Astrocyte (in vitro differentiated cells and primary cell): Measurements from ENCODE around the gene PTPRZ1. TPM values are rescaled to one million over a fixed set of nuclear protein-coding genes. Genes with fewer than 3 reads are reported as not detected.

Source experiments
- DNase-seq: peaks from one replicate; pipeline ENCODE4 v3.0.0-alpha.2; 2010; ENCODE audit warnings: low read depth
- FAIRE-seq: peaks from 2 replicates; lab custom pipeline; 2011; peaks lifted over from hg19 to GRCh38; lab: Jason Lieb, UNC
- H2AFZ ChIP-seq: 2 replicates; pipeline ENCODE4 v1.6.0; 2012; ENCODE audit warnings: low read depth, low read length, inconsistent platforms
- H3K27ac ChIP-seq: 2 replicates; pipeline ENCODE4 v1.5.1; 2011; ENCODE audit warnings: low read depth, low read length, inconsistent platforms
- H3K27me3 ChIP-seq: 2 replicates; pipeline ENCODE4 v1.6.0; 2011; ENCODE audit warnings: low read length, inconsistent platforms; ENCODE audit not compliant: insufficient read depth
- H3K36me3 ChIP-seq: 2 replicates; pipeline ENCODE4 v1.5.1; 2011; ENCODE audit warnings: low read length, inconsistent platforms; ENCODE audit not compliant: insufficient read depth
- H3K4me1 ChIP-seq: 2 replicates; pipeline ENCODE4 v1.5.1; 2011; ENCODE audit warnings: low read length, inconsistent platforms; ENCODE audit not compliant: insufficient read depth
- H3K4me2 ChIP-seq: 2 replicates; pipeline ENCODE4 v1.6.0; 2012; ENCODE audit warnings: low read length, inconsistent platforms
- H3K4me3 ChIP-seq: 2 replicates; pipeline ENCODE4 v1.5.1; 2011; ENCODE audit warnings: low read depth, mild to moderate bottlenecking, low read length, inconsistent platforms; ENCODE audit not compliant: insufficient read depth
- H3K79me2 ChIP-seq: 2 replicates; pipeline ENCODE4 v1.6.0; 2012; ENCODE audit warnings: mild to moderate bottlenecking, low read length, inconsistent platforms; ENCODE audit not compliant: insufficient read depth
- H3K9ac ChIP-seq: 2 replicates; pipeline ENCODE4 v1.6.0; 2012; ENCODE audit warnings: mild to moderate bottlenecking, low read length, inconsistent platforms
- H3K9me3 ChIP-seq: 2 replicates; pipeline ENCODE4 v1.5.1; 2012; ENCODE audit warnings: low read depth, mild to moderate bottlenecking, low read length, inconsistent platforms; ENCODE audit not compliant: insufficient read depth
- H4K20me1 ChIP-seq: 2 replicates; pipeline ENCODE4 v1.6.0; 2012; ENCODE audit warnings: low read length, inconsistent platforms; ENCODE audit not compliant: insufficient read depth
- H3K27ac Mint-ChIP-seq: one replicate; pipeline ENCODE4 v1.8.0; 2021; ENCODE audit warnings: mild to moderate bottlenecking, mixed read lengths; ENCODE audit not compliant: unreplicated experiment
- H3K27me3 Mint-ChIP-seq: one replicate; pipeline ENCODE4 v1.8.0; 2021; ENCODE audit warnings: low read depth, mixed read lengths; ENCODE audit not compliant: unreplicated experiment
- H3K36me3 Mint-ChIP-seq: one replicate; pipeline ENCODE4 v1.8.0; 2021; ENCODE audit warnings: low read depth, mixed read lengths; ENCODE audit not compliant: unreplicated experiment
- H3K4me1 Mint-ChIP-seq: one replicate; pipeline ENCODE4 v1.8.0; 2021; ENCODE audit warnings: low read depth, mixed read lengths; ENCODE audit not compliant: unreplicated experiment
- H3K4me3 Mint-ChIP-seq: one replicate; pipeline ENCODE4 v1.8.0; 2021; ENCODE audit warnings: mild to moderate bottlenecking, moderate library complexity, mixed read lengths; ENCODE audit not compliant: unreplicated experiment
- H3K9me3 Mint-ChIP-seq: one replicate; pipeline ENCODE4 v1.8.0; 2021; ENCODE audit warnings: mild to moderate bottlenecking, mixed read lengths; ENCODE audit not compliant: unreplicated experiment
- CTCF ChIP-seq: IDR thresholded peaks from 2 replicates; pipeline ENCODE4 v1.5.1; 2011; ENCODE audit warnings: low read depth, mild to moderate bottlenecking, inconsistent platforms, low read length, moderate library complexity; ENCODE audit not compliant: insufficient read depth
- EZH2 ChIP-seq: IDR thresholded peaks from 2 replicates; pipeline ENCODE4 v1.6.1; 2012; ENCODE audit warnings: mild to moderate bottlenecking, low read length, inconsistent platforms; ENCODE audit not compliant: insufficient read depth
- total RNA-seq: library from RNA; stranded (reverse); gene quantifications from 2 replicates; pipeline ENCODE4 v1.2.1, GENCODE V29; 2021

PTPRZ1 gene
- total RNA-seq, 1 donor from 2014 or later, result 1.6 TPM

- no peaks in the 10 kb centered on the region for H3K36me3 ChIP-seq
- no peak overlapping the region for H3K4me3 ChIP-seq
- DNase-seq (no peak), FAIRE-seq (no peak)
- no peak overlapping the region for H3K9ac ChIP-seq
- no peaks in the 10 kb centered on the region for H3K9me3 Mint-ChIP-seq
- H3K4me1 Mint-ChIP-seq, result no peaks in the 10 kb centered on the region
- no peaks in the 10 kb centered on the region for H3K27me3 ChIP-seq
- no peaks in the 10 kb centered on the region for H3K9me3 ChIP-seq
- H3K4me1 ChIP-seq, result no peaks in the 10 kb centered on the region
- H3K79me2 ChIP-seq, result no peaks in the 10 kb centered on the region
- H3K27me3 Mint-ChIP-seq, result no peaks in the 10 kb centered on the region
- H2AFZ ChIP-seq, result no peak overlapping the region
- H3K36me3 Mint-ChIP-seq, result no peaks in the 10 kb centered on the region
- no peak overlapping the region for H3K4me2 ChIP-seq
- H3K4me3 Mint-ChIP-seq, result no peak overlapping the region
- H3K27ac ChIP-seq, result no peak overlapping the region
- H4K20me1 ChIP-seq, result no peaks in the 10 kb centered on the region
- H3K27ac Mint-ChIP-seq, result no peak overlapping the region
- TF ChIP-seq CTCF (no peak), EZH2 (no peak)
These were observed 9.8 kb downstream of the PTPRZ1 start for GRCh38 chr7:121882731-121883130.

GRCh38 chr7:121885166-121885920 is 12.4 kb downstream of the PTPRZ1 start:
- Histone ChIP-seq H2AFZ (no peak overlapping the region), H3K9me3 (no peaks in the 10 kb centered on the region), H3K27me3 (no peaks in the 10 kb centered on the region), H3K4me1 (no peaks in the 10 kb centered on the region), H3K4me2 (no peak overlapping the region), H3K27ac (no peak overlapping the region), H3K36me3 (no peaks in the 10 kb centered on the region), H3K79me2 (no peaks in the 10 kb centered on the region), H3K4me3 (no peak overlapping the region), H4K20me1 (no peaks in the 10 kb centered on the region), H3K9ac (no peak overlapping the region)
- TF ChIP-seq CTCF (no peak), EZH2 (no peak)
- Mint-ChIP-seq H3K9me3 (no peaks in the 10 kb centered on the region), H3K36me3 (no peaks in the 10 kb centered on the region), H3K4me3 (no peak overlapping the region), H3K4me1 (no peaks in the 10 kb centered on the region), H3K27me3 (no peaks in the 10 kb centered on the region), H3K27ac (no peak overlapping the region)
- FAIRE-seq (no peak), DNase-seq (no peak)

GRCh38 chr7:121887634-121888033 is 14.7 kb downstream of the PTPRZ1 start:
- H3K4me1 Mint-ChIP-seq, result no peaks in the 10 kb centered on the region

More at GRCh38 chr7:121887634-121888033, 14.7 kb downstream of the PTPRZ1 start:
- no peaks in the 10 kb centered on the region for H3K9me3 Mint-ChIP-seq
- Histone ChIP-seq H3K9ac (no peak overlapping the region), H4K20me1 (no peaks in the 10 kb centered on the region), H3K9me3 (no peaks in the 10 kb centered on the region), H3K4me1 (no peaks in the 10 kb centered on the region), H3K27me3 (no peaks in the 10 kb centered on the region), H3K36me3 (no peaks in the 10 kb centered on the region), H3K4me3 (no peak overlapping the region), H3K27ac (no peak overlapping the region), H3K79me2 (no peaks in the 10 kb centered on the region), H3K4me2 (no peak overlapping the region), H2AFZ (no peak overlapping the region)
- no peak for TF ChIP-seq CTCF
- no peak for TF ChIP-seq EZH2
- no peak overlapping the region for H3K4me3 Mint-ChIP-seq
- no peak for DNase-seq
- FAIRE-seq, result no peak
- no peaks in the 10 kb centered on the region for H3K27me3 Mint-ChIP-seq
- H3K27ac Mint-ChIP-seq, result no peak overlapping the region
- no peaks in the 10 kb centered on the region for H3K36me3 Mint-ChIP-seq
